ENCODE data around the gene GALT.

GALT gene

DNA sequence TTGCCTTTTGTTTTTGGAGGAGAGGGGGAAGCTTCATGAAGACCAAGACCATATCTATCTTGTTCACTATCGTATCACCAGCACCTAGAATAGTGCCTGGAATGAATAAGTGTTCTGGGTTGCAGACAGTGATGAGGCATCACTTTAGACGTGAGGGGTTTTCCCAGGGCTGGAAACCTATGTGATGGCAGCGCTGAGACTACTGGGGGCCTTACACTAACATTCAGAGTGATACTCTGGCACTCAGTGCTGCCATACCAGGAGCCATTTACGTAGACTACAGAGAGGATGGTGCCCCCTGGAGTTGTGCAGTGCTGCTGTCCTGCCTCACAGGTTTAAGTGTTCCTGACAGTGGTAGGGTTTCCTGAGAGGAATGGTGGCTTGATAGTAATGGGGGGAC is 37.7 kb downstream of the GALT start:
- no peak for DNase-seq (ENCODE audit: low read depth in 2 of 2)

DNA sequence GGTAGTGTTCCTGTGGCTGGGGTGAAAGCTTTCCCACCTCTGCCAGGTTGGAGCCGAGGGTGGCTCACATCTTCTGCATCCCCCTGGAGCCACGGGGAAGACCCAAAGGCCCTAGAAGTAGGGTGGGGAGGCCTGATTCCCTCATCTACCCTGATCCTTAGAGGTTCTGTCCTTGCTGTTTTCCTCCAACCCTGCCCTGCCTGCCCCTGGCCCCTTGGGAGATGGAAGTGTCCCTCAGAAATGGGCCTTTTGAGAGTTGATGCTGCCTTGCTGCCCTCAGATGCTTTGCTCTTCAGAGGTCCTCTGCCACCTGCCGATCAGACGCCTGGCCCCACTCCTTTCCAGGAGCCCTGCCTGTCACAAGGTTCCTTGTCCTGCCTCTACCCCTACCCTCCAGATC is 38.3 kb downstream of the GALT start:
- DNase-seq (ENCODE audit: low read depth in 2 of 2), result no peak

DNA sequence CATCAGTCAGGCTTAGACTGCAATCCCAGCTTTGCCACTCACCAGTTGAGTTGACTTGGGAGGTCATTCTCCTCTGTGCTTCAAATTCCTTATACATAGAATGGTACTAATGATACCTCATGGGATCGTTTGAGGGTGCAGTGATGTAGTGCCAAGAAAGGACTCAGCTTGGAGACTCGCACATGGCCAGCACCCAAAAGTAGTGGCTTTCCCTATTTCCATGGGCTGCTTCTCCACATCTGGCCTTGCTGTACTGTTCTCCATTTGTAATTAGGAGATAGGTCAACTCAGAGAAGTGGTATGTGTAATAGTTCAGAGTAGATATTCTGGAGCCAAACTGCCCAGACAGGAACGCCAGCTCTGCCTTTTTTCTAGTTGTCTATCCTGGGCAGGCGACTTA is 39.1 kb downstream of the GALT start:
- DNase-seq (ENCODE audit: low read depth in 2 of 2), result no peak

DNA sequence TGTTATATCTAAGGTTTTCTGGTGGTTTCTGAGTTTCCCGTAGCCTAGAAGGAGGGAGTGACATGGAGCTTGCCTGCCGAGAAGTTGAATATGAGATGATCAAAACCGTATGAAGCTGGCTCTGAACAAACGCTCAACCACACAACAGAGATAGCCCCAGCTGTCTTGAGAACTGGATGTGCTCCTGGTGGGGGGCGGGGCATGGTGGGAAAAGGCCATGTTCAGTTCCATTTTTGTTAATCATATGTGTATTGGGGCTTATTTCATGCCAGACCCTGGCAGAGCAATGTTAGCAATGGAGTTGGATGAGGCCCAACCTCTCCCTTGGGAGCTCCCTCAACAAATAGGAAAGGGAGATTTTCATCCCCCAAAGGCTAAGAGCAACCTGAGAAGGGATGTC is 39.8 kb downstream of the GALT start:
- no peak for DNase-seq (ENCODE audit: low read depth in 2 of 2)

DNA sequence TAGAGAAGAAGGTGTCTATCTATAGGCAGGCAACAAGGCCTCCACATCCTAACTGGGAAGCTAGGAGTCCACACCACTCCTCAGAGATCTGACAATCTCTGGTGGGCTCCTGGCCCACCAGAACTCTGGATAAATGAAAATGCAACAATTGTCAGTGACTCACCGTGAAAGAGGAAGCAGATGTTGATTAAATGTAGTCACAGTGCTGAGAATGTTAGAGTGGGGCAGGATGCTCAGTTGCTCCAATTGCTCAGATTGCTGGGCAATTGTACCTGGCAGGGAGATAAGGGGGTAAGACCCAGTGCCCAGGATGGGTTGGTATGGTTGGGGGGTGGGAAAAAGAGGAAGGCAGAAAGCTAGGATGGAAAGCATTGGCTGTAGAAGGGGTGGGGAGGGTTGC is 40.3 kb downstream of the GALT start:
- no peak for DNase-seq (ENCODE audit: low read depth in 2 of 2)

DNA sequence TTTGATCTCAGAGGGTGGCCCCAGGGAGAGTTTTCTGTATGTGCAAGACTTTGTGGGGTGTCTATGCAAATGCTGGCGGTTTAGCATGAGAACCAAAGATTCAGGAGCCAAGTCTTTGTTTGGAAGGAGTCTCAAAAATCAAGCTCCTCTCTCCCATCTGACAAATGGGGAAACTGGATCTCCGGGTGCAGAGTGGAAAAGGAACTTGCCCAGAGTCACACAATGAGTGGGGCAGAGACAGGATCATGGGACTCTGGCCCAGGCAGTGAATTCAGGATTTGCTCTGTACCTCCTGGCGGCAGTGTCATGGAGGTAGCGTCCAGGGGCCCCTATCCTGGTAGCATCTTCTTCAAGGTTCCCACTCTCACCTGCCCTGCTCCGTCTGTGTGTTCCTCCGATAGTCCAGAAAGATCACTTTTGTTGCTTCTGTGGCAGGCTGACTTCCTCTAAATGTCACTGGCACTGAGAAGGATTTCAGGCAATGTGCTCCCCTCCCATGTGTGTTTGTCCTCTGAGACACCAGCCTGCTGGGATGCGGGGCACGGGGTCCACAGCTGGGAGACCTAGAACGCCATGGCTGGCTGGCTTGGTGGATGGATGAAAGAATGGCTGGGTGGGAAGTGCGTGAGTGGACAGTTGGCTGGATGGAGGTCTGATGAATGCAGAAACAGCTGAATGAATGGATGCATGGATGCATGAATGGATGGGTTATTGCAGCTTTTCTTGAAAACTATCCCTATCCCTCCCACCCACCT is 41.0 kb downstream of the GALT start:
- DNase-seq (ENCODE audit: low read depth in 2 of 2), result no peak

GRCh38 chr9:34688329-34689115 is 42.0 kb downstream of the GALT start:
- DNase-seq (ENCODE audit: low read depth in 2 of 2), result no peak

DNA sequence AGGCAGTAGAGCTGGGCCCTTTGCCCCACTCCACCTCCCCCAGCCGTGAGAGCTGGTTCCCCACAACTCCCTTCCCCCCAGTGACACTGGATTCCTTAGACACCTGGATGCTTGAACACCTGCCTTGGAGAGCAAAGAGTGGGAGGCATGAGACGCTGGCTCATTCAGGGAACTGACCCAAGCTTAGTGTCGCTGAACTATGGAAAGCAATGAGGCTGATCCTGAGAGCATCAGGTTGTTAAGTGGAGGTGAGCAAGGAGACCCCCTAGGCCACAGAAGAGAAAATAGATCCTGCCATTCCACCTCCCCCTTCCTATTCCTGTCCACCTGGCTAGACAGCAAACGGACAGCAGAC is 42.6 kb downstream of the GALT start:
- no peak for DNase-seq (ENCODE audit: low read depth in 2 of 2)

DNA sequence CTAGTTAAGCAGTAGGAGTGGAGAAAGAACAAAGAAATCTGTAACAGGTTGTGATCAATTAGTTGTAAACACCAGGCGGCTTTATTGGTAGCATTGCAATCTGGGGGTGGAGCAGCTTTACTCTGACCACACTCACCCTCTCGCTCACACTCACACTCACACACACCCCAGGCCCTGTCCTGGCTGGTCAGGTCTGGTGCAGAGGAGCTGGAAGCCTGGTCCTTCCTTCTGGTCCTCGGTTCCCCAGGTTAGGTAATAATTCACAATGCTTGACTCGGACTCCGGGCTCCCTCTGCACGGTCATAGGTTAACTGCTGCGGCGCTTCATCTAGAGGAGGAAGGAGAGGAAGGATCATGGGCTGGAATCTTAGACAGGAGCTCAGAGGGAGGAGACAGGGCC is 43.0 kb downstream of the GALT start:
- DNase-seq (ENCODE audit: low read depth in 2 of 2), result no peak

DNA sequence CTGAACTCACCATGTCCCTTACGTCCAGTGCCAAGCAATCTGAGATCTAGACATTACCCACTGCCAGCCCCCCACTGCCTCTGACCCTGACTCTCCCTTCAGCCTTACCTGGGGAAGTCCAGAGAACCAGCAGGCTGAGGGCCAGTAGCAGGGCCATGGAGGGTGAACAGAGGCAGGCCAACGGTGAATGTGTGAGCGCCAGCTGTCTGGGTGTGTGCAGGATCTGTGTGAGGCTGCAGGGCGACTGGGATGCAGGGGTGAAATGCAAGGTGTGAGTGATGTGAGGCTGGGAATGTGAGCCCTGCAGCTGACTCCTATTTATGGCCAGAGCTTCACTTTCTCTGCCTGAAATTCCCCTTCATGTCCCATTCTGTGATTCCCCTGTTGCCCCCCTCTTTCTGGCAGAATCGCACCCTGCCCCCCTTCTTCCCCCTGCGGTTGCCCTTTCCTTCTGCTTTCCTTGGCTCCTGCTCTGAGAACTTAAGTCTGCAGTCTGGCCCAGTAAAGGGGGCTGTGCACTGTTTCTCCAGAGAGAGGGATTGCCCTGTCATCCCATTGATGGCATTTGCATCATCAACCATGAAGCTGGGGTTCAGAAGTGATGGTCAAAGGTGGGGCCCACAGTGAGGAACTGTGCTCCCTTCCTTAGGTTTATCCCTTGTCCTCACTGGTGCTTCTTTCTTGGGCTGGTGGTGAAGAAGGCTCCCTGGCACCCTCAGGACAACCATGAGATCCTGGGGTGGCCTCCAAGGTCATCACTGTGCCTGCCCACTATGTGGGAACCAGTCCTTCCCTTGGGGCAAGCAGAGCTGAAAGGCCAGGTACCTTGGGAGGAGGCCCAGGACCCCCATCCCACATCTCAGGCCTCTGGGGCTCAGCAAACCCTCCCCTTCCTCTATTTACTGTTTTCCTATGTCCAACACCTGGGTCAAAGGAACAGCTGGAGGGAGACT is 44.8 kb downstream of the GALT start, which contains the start of gene CCL19:
Gene CCL19, minus strand, starts transcription at position 294 of the 953 bp plus-strand sequence. Its CDS starts 137 bp downstream, at position 157.
- DNase-seq (ENCODE audit: low read depth in 2 of 2), result no peak

DNA sequence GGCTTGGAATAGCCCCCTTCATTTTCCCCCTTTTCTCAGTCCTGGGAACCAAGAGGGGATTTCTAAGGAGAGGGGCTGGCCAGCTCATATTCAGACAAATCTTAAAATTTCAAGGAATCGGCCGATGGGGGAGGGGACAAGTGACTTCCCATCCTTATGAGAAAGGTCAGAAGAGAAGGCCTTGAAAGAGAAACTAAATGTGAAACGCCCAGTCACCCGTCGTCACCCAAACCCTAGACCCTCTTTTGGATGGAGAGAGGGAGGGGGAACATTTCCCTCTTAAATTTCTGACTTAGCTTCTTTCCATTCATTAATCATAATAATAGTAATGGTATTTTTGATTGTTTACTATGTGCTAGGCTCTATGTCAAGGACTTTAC is 45.5 kb downstream of the GALT start:
- no peak for DNase-seq (ENCODE audit: low read depth in 2 of 2)

DNA sequence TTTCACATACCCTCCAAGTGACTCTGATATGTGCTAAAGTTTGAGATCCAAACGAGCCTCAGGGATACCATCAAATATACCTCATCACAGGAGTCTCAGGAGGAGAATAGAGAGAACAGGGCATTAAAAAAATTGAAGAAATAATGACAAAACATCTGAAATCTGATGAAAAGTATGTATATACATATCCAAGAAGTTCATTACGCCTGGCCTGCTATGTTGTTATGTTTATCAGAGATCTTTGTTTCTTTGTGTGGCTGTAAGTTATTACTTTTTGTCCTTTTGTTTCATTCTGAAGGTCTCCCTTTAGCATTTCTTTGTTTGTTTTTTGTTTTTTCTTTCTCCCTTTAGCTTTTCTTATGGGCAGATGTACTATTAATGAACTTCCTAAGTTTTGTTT is 47.1 kb downstream of the GALT start:
- DNase-seq (ENCODE audit: low read depth in 2 of 2), result no peak

- no peak for DNase-seq (ENCODE audit: low read depth in 2 of 2)
Measured at GRCh38 chr9:34694811-34695210, 48.3 kb downstream of the GALT start.

Data from stimulated activated CD8-positive, alpha-beta memory T cell treated with anti-CD3 and anti-CD28 coated beads, Interleukin-7, amount 100 ng/mL, for 1 hour (primary cell).